Fibroblast of the aortic adventitia (primary cell): ENCODE measurements around the gene PIM2. TPM values are rescaled to one million over a fixed set of nuclear protein-coding genes. Genes with fewer than 3 reads are reported as not detected.

Source experiments
- DNase-seq: peaks from one replicate; pipeline ENCODE4 v3.0.0-alpha.2; 2010; ENCODE audit warnings: low read depth
- H3K4me3 ChIP-seq: 2 replicates; pipeline ENCODE4 v1.5.1; 2011; ENCODE audit warnings: low read depth, mild to moderate bottlenecking, control low read depth, low read length, moderate library complexity
- total RNA-seq: library from RNA; depleted of rRNA; stranded (reverse); fragments of >200 nt; gene quantifications from 2 replicates; pipeline ENCODE4 v1.2.3, GENCODE V29; 2012; ENCODE audit warnings: low replicate concordance
- TF ChIP-seq, protein P1 (sequence below): IDR thresholded peaks from 2 replicates; pipeline ENCODE4 v1.5.1; 2011; ENCODE audit warnings: mild to moderate bottlenecking, low read length, control low read depth, inconsistent platforms; ENCODE audit not compliant: insufficient read depth

PIM2 gene
- total RNA-seq, 1 donor, result 5.0 TPM

DNA sequence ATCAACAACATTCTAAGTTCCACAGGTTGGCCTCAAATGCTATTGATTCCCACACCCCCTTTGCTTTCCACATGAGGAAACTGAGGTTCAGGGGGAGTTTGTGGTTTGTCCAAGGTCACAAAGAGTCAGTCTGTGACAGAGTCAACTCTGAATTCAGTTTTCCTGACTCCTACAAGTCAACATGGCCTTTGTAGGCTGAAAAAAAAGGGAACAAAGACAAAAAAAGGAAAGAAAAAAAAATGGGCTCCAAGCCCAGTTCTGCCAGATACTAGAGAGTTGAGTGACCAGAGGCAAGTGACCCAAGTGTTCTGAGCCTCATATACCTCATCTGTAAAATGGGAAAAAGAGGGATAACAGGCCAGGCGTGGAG, 16.5 kb upstream of the PIM2 start:
- no peak overlapping the region for H3K4me3 ChIP-seq
- no peak for DNase-seq
- TF ChIP-seq, protein P1, sequence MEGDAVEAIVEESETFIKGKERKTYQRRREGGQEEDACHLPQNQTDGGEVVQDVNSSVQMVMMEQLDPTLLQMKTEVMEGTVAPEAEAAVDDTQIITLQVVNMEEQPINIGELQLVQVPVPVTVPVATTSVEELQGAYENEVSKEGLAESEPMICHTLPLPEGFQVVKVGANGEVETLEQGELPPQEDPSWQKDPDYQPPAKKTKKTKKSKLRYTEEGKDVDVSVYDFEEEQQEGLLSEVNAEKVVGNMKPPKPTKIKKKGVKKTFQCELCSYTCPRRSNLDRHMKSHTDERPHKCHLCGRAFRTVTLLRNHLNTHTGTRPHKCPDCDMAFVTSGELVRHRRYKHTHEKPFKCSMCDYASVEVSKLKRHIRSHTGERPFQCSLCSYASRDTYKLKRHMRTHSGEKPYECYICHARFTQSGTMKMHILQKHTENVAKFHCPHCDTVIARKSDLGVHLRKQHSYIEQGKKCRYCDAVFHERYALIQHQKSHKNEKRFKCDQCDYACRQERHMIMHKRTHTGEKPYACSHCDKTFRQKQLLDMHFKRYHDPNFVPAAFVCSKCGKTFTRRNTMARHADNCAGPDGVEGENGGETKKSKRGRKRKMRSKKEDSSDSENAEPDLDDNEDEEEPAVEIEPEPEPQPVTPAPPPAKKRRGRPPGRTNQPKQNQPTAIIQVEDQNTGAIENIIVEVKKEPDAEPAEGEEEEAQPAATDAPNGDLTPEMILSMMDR, result no peak

DNA sequence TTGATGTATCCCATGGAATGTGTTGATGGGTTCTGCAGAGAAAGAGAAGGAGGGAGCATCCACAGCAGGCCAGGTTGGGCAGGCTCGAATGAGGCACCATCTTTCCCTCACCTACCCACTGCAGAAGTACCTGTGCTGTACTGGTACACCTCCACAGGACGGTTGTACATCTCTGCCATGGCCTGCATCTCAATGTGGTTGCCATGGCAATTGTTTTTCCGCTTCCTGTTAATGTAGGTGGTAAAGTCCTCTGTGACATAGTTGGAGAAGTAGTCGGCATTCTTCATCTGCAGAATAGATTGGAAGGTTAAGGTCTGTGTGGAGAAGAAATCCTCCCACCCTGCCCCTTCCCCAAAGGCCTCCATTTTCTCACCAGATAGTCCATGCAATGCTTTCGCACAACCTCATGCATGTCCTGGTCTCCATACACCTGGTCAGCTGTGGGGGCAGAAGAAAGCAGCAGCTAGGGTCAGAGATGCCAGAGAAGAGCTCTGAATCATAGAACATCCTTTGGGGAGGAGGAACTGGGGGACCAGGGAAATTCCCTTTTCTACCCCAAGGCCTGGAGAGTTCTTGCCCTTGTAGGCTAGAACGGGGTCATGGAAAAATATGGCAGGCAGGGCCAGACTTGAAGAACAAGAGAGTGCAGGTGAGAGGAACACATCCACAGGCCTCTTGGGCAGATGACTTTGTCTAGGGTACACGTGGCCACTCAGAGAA, 15.9 kb upstream of the PIM2 start:
- H3K4me3 ChIP-seq, result no peak overlapping the region
- TF ChIP-seq, protein P1, result no peak
- DNase-seq, result no peak

DNA sequence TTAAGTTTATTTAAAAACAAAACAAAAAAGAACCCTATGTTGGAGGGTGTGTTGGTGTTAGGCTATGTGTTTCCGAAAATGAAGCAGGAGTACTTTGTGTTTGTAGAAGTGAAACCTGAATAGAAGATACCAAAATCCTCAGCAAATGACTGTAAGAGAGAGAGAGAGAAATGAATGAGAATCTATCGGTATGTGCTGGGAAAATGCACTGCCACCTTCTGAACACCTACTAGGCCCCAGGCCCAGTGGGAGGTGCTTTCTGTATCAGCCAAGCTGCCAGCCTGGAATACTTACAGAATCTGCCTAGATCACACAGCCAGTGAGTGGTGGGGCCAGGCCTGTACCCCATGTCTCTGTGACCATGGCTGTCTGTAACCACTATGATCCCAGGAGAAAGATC, 14.9 kb upstream of the PIM2 start:
- DNase-seq, result no peak
- no peak overlapping the region for H3K4me3 ChIP-seq
- TF ChIP-seq, protein P1, result no peak

DNA sequence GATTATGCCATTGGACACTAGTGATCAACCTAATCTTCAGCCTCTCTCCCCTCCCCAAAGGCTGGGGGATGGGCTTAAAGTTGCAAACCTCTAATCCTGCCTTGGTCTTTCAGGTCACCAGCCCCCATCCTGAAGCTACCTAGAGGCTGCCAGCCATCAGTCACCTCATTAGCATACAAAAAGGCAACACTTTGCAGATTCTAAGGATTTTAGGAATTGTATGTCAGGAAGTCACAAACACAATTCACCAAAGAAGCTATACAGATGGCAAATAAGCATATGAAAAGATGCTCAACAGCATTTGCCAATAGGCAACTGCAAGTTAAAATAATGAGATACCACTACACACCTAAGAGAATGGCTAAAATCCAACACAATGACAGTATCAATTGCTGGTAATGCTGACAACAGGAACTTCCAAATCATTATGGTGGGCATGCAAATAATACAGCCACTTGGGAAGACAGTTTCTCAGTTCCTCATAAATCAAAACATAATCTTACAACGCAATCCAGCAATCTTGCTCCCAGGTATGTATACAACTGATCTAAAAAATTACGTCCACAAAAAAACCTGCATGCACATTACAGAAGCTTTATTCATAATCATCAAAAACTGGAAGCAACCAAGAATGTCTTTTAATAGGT, 9.0 kb upstream of the PIM2 start:
- TF ChIP-seq, protein P1, result no peak
- no peak overlapping the region for H3K4me3 ChIP-seq
- DNase-seq, result no peak

DNA sequence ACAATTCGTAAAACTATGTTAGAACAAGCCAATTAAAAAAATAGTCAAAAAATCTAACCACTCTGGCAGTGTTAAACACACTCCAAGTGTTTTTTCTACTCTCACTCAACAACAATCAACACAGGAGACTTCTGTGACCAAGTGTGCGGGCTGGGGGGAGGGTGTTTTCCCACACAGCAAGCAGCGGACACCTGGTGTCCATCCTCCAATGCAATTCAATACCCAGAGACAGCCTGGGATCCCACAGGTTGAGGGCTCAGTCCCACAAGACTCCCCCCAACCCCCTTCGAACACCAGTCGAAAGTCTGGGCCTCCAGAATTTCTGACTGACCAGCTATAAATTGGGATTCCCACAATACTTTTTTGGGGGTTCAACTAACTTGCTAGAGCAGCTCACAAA, 8.3 kb upstream of the PIM2 start:
- TF ChIP-seq, protein P1, result no peak
- no peak for DNase-seq
- no peak overlapping the region for H3K4me3 ChIP-seq

DNA sequence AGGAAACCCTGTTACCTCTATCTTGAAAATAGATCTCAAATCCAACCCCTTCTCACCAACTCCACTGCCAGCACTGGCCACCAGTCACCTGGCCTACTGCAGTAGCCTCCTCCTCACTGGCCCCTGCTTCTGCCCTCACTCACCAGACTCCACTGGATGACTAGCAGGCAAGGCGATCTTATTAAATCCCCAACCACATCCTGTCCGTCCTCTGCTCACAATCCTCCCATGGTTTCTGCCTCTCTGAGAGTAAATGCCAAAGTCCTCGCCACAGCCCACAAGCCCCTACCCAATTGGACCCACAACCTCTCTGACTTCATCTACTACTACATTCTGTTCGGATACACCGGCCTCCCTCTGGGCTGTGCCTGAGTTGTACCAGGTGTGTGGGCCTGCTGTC, 5.4 kb upstream of the PIM2 start:
- H3K4me3 ChIP-seq, result no peak overlapping the region
- TF ChIP-seq, protein P1, result no peak

DNA sequence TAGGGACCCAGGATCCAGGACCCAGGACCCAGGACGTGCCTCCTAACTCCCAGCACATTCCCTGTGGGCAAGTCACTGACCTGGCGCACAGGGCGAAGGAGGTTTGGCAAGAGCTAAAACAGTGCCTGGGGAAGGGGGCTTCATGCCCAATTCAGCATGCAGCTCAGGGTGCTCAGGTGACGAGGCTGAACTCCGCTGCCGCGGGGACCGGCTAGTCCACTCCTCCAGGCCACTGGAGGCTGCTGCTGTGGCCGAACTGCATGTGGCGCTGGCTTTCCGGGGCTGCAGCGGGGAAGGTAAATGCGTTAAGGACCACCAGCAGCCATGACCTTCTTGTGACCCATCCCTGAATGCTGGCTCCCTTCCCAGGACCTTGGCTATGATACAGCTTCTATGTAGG, 4.9 kb upstream of the PIM2 start:
- no peak overlapping the region for H3K4me3 ChIP-seq
- DNase-seq, result no peak
- TF ChIP-seq, protein P1, result no peak

More for the DNA sequence above, 5.4 kb upstream of the PIM2 start:
- DNase-seq, result no peak
